ENCODE results near the gene ADRM1. TPM values are rescaled to one million over a fixed set of nuclear protein-coding genes. Genes with fewer than 3 reads are reported as not detected.
A peak's percentile ranks its signal among the peaks of the same experiment; 100 is the strongest.

ADRM1 gene
- total and polyA plus RNA-seq, 12 donors, result 50.6 to 254 (median 126) TPM

DNA sequence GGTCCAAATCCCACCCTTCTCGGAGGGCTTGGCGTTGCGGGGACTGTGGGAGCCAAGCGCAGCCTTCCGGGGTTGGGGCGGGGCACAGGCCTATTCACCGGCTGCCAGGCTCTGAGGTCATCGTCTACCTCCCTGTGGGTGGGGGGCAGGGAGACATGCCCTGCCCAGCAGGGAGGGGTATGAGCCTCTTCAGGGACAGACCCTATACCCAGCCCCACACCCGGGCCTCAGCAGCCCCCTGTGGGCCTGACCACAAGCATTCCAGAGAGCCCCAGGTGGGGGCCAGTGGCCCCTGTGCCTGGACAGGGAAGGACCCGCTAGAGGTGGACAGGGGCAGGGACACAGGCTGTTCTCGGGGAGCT lies 52.7 kb downstream of the ADRM1 start:
- peak overlapping the region in 1 of 4 donors; percentile 45 for H3K4me3 ChIP-seq
- H3K36me3 ChIP-seq (replicated peaks in 1 of 2), result peaks cover 0 to 17% of the 10 kb centered on the region in 2 donors
- DNase-seq, result peak in 6 of 7 donors; percentile 55 to 79 (median 77)
- H3K4me1 ChIP-seq (replicated peaks in 1 of 2), result peaks cover 52 to 55% of the 10 kb centered on the region in 2 donors
- no peaks in the 10 kb centered on the region for H3K9me3 ChIP-seq (replicated peaks in 1 of 3)
- 17 to 29% (median 25%) methylated on average over 2 to 11 of the region's 11 CpGs; no CpG with 5 or more reads in 1 of the 4 donors for WGBS, 4 donors
- TF ChIP-seq POLR2A (IDR thresholded peaks at IDR 0.05), result no peak
- TF ChIP-seq, protein P1, sequence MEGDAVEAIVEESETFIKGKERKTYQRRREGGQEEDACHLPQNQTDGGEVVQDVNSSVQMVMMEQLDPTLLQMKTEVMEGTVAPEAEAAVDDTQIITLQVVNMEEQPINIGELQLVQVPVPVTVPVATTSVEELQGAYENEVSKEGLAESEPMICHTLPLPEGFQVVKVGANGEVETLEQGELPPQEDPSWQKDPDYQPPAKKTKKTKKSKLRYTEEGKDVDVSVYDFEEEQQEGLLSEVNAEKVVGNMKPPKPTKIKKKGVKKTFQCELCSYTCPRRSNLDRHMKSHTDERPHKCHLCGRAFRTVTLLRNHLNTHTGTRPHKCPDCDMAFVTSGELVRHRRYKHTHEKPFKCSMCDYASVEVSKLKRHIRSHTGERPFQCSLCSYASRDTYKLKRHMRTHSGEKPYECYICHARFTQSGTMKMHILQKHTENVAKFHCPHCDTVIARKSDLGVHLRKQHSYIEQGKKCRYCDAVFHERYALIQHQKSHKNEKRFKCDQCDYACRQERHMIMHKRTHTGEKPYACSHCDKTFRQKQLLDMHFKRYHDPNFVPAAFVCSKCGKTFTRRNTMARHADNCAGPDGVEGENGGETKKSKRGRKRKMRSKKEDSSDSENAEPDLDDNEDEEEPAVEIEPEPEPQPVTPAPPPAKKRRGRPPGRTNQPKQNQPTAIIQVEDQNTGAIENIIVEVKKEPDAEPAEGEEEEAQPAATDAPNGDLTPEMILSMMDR (IDR thresholded peaks at IDR 0.05), result no peak
- intact Hi-C loops (cut with DNase I), result loop anchor here in 1 of 2 donors (10.0 kb wide), 1 partner anchor 51 kb away; the partner anchor contains the start of gene ADRM1
- no peaks in the 10 kb centered on the region for H3K27me3 ChIP-seq
- H3K27ac ChIP-seq, result peak overlapping the region; percentile 58 to 90 (median 88)

DNA sequence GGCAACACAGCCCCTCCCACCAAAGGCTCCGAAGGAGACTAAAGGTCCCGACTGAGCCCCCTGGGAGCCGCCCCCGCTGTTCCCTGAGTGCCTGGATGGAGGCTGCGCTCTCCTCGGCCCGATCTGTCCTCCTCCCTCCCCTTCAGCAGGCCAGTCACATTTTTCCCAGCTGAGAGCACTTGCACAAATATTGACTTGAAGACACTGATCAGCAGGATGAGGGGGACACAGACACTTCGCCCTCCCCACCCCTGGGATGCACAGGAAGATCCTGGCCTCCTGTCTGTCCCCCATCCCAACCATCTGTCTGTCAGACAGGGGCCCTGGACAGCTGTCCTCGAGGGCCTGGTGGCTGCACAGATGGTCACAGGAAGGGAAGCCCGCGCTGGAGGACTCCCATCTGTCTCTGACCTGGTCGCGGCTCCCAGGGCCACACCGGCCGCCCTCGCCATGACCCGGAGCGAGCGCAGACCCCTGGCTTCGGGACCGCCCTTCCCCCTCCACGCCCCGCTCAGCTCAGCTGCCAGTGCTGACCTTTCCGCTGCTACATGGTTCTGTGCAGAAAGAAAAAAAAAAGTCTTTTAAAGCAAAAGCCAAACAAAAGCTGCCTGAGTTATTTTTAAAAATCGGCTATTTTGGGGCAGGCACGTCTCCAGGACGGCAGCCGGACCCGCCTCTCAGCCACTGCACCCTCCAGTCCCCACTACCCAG lies 53.2 kb downstream of the ADRM1 start:
- Histone ChIP-seq H3K4me1 (replicated peaks in 1 of 2) (peaks cover 52 to 55% of the 10 kb centered on the region in 2 donors), H3K36me3 (replicated peaks in 1 of 2) (peaks cover 0 to 12% of the 10 kb centered on the region in 2 donors), H3K9me3 (replicated peaks in 1 of 3) (no peaks in the 10 kb centered on the region), H3K27me3 (no peaks in the 10 kb centered on the region), H3K27ac (peak overlapping the region; percentile 58 to 90 (median 88)), H3K4me3 (peak overlapping the region in 1 of 4 donors; percentile 45)
- WGBS, 4 donors, result 15 to 26% (median 20%) methylated on average over 20 to 29 of the region's 29 CpGs
- DNase-seq, result peak in 5 of 7 donors; percentile 46 to 66 (median 54)
- TF ChIP-seq POLR2A (IDR thresholded peaks at IDR 0.05), result peak in 1 of 2 donors; percentile 32
- TF ChIP-seq, protein P1 (IDR thresholded peaks at IDR 0.05), result no peak
- intact Hi-C loops (cut with DNase I), result loop anchor here in 1 of 2 donors (10.0 kb wide), 1 partner anchor 51 kb away; the partner anchor contains the start of gene ADRM1

DNA sequence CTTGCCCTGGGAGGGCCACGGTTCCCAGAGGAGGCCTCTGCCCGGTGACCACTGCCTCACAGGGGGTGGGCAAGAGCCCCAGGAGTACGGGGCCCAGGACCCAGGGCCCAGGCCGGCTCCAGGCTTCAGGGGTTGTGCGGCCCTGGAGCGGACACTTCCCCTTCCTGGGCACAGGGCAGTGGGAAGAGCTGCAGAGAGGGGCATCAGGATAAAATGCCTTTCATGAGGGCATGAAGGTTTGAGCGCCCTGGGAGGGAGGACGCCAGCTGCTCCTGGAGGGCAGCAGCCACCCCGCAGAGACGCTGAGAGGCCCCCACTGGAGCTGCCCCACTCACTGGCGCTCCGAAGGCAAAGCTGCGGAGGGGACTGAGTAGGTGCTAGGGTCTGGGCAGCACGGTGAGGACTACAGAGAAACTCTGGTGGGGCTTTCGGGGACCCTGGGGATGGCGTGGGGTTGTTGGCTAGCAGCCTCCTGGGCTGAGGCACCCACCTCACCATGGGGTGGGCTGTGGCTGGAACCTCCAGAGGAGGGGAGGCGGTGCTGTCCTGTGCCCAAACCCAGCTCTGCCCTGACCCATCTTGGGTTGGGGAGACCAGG lies 53.9 kb downstream of the ADRM1 start:
- TF ChIP-seq, protein P1 (IDR thresholded peaks at IDR 0.05), result no peak
- TF ChIP-seq POLR2A (IDR thresholded peaks at IDR 0.05), result no peak
- peaks cover 0 to 5% of the 10 kb centered on the region in 2 donors for H3K36me3 ChIP-seq (replicated peaks in 1 of 2)
- H3K27me3 ChIP-seq, result no peaks in the 10 kb centered on the region
- peaks cover 52 to 55% of the 10 kb centered on the region in 2 donors for H3K4me1 ChIP-seq (replicated peaks in 1 of 2)
- 34 to 55% (median 43%) methylated on average over 14 to 17 of the region's 17 CpGs for WGBS, 4 donors
- H3K4me3 ChIP-seq, result peak overlapping the region in 1 of 4 donors; percentile 45
- DNase-seq, result no peak
- intact Hi-C loops (cut with DNase I), result loop anchor here in 1 of 2 donors (10.0 kb wide), 1 partner anchor 52 kb away; the partner anchor contains the start of gene ADRM1
- no peaks in the 10 kb centered on the region for H3K9me3 ChIP-seq (replicated peaks in 1 of 3)
- peak overlapping the region; percentile 58 to 90 (median 88) for H3K27ac ChIP-seq

DNA sequence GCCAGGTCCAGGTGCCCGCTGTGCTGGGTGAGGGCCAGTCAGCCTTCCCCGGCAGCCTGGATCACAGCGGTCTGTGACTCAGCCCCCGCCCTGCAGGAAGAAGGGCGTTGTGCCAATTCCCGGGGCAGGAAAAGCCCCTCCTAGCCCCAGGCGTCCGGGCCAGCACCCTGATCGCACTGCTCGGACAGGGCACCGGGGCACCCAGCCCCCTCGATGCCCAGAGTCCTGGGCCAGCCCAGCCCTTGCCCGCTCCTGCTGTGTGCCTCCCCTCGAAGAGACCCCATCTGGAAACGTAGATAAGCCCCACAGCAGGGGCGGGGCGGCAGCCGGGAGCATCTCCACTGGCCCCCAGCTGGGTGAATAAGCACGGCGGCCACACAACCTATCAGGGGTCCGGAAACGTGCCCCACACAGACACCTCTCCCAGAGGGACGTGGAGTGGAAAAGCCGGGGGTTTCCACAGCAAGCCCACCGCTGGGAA lies 54.4 kb downstream of the ADRM1 start:
- Histone ChIP-seq H3K9me3 (replicated peaks in 1 of 3) (no peaks in the 10 kb centered on the region), H3K27ac (peak overlapping the region in 4 of 5 donors; percentile 84 to 90 (median 88)), H3K4me3 (peak overlapping the region in 1 of 4 donors; percentile 45), H3K36me3 (replicated peaks in 1 of 2) (peaks cover 0 to 3% of the 10 kb centered on the region in 2 donors), H3K4me1 (replicated peaks in 1 of 2) (peaks cover 52 to 55% of the 10 kb centered on the region in 2 donors), H3K27me3 (no peaks in the 10 kb centered on the region)
- TF ChIP-seq, protein P1 (IDR thresholded peaks at IDR 0.05), result no peak
- no peak for TF ChIP-seq POLR2A (IDR thresholded peaks at IDR 0.05)
- intact Hi-C loops (cut with DNase I), result loop anchor here in 1 of 2 donors (10.0 kb wide), 1 partner anchor 52 kb away; the partner anchor contains the start of gene ADRM1
- DNase-seq, result peak; percentile 70 to 90 (median 85)
- 14 to 33% (median 17%) methylated on average over 3 to 25 of the region's 25 CpGs for WGBS, 4 donors

Data from adrenal gland (tissue), 12 donors.